ENCODE data around the gene SPOCK1. TPM values are rescaled to one million over a fixed set of nuclear protein-coding genes. Genes with fewer than 3 reads are reported as not detected.

Gene SPOCK1
- total and polyA plus RNA-seq, 2 experiments from 2014 or later, result 8.2 to 10.5 TPM

DNA sequence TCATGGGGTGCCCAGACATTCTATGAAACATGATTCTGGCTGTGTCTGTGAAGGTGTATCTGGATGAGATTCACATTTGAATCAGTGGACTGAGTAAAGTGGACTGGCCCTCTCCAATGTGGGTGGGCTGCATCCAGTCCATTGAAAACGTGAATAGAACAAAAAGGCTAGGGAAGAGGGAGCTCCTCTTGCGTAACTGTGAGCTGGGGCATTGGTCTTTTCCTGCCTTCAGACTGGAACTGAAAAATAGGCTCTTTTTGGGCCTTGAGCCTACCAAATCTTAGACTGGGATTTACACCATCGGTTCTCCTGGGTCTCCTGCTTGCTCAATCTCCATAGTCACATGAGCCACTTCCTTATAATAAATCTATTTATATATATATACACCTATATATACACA, 170.1 kb downstream of the SPOCK1 start:
- Mint-ChIP-seq H3K9me3 (no peaks in the 10 kb centered on the region), H3K4me3 (no peak overlapping the region), H3K27me3 (ENCODE audit: insufficient read depth, low read depth, poor library complexity) (peaks cover 3% of the 10 kb centered on the region), H3K36me3 (ENCODE audit: low read depth) (no peaks in the 10 kb centered on the region), H3K4me1 (peaks cover 23% of the 10 kb centered on the region), H3K27ac (no peak overlapping the region)
- H3K4me3 ChIP-seq, result no peak overlapping the region
- no peaks in the 10 kb centered on the region for H3K27me3 ChIP-seq (ENCODE audit: insufficient read depth)
- H4K20me1 ChIP-seq (replicated peaks; ENCODE audit: insufficient read depth), result no peaks in the 10 kb centered on the region
- DNase-seq (ENCODE audit: low spot score) (no peak), ATAC-seq (no peak)
- peaks cover 8% of the 10 kb centered on the region; the same call in 1 of the 2 replicates for H3K4me1 ChIP-seq (ENCODE audit: insufficient read depth)
- TF ChIP-seq NANOG (IDR thresholded peaks at IDR 0.05; ENCODE audit: borderline replicate concordance), result no peak
- TF ChIP-seq STAT1 (IDR thresholded peaks at IDR 0.05; ENCODE audit: unreplicated experiment), result no peak
- TF ChIP-seq ZNF114 (CRISPR knock-in tag; IDR thresholded peaks at IDR 0.05), result no peak
- H3K79me2 ChIP-seq (replicated peaks; ENCODE audit: insufficient read depth), result no peaks in the 10 kb centered on the region
- H3K36me3 ChIP-seq (ENCODE audit: insufficient read depth), result no peaks in the 10 kb centered on the region
- H3F3A ChIP-seq (replicated peaks; ENCODE audit: low read depth), result no peaks in the 10 kb centered on the region
- no peak overlapping the region for H3K27ac ChIP-seq (ENCODE audit: low read depth)
- H3K4me2 ChIP-seq, result no peak overlapping the region
- H2AFZ ChIP-seq, result no peak overlapping the region
- no peaks in the 10 kb centered on the region for H3K9me2 ChIP-seq (ENCODE audit: insufficient read depth)

DNA sequence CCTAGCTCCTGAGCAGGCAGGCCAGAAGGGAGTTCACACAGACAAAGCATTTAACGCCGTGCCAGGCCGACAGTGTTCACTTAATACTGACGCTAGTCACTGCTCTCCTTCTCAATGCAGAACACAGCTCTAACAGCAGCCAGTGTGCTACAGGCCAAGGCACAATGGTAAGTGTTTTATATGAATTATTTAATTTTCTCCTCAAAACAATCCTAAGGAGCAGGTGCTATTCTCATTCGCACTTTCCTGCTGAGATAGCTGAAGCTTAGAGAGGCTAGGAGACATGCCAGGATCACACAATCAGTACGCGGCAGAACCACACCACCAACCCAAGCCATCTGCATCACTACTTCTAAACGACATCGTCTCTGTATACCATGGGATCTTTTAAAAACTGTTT, 170.7 kb downstream of the SPOCK1 start:
- Mint-ChIP-seq H3K27ac (no peak overlapping the region), H3K4me3 (no peak overlapping the region), H3K9me3 (no peaks in the 10 kb centered on the region), H3K36me3 (ENCODE audit: low read depth) (no peaks in the 10 kb centered on the region), H3K27me3 (ENCODE audit: insufficient read depth, low read depth, poor library complexity) (peaks cover 3% of the 10 kb centered on the region), H3K4me1 (peaks cover 23% of the 10 kb centered on the region)
- H3K27me3 ChIP-seq (ENCODE audit: insufficient read depth), result no peaks in the 10 kb centered on the region
- H3K36me3 ChIP-seq (ENCODE audit: insufficient read depth), result no peaks in the 10 kb centered on the region
- no peak overlapping the region for H3K4me3 ChIP-seq
- H2AFZ ChIP-seq, result no peak overlapping the region
- DNase-seq (ENCODE audit: low spot score), result no peak
- H3K79me2 ChIP-seq (replicated peaks; ENCODE audit: insufficient read depth), result no peaks in the 10 kb centered on the region
- no peak overlapping the region for H3K27ac ChIP-seq (ENCODE audit: low read depth)
- peaks cover 8% of the 10 kb centered on the region; the same call in 1 of the 2 replicates for H3K4me1 ChIP-seq (ENCODE audit: insufficient read depth)
- peak; percentile 82 for ATAC-seq
- no peaks in the 10 kb centered on the region for H4K20me1 ChIP-seq (replicated peaks; ENCODE audit: insufficient read depth)
- H3K9me2 ChIP-seq (ENCODE audit: insufficient read depth), result no peaks in the 10 kb centered on the region
- H3F3A ChIP-seq (replicated peaks; ENCODE audit: low read depth), result no peaks in the 10 kb centered on the region
- TF ChIP-seq POLR2AphosphoS5 (IDR thresholded peaks at IDR 0.05; ENCODE audit: low read depth) (no peak), NANOG (IDR thresholded peaks at IDR 0.05; ENCODE audit: borderline replicate concordance) (no peak), CREB1 (CRISPR knock-in tag; IDR thresholded peaks at IDR 0.05; ENCODE audit: low read depth) (no peak), EZH2 (IDR thresholded peaks at IDR 0.05; ENCODE audit: low read depth, unreplicated experiment) (no peak), ZNF114 (CRISPR knock-in tag; IDR thresholded peaks at IDR 0.05) (no peak), EZH2phosphoT487 (IDR thresholded peaks at IDR 0.05; ENCODE audit: unreplicated experiment) (no peak)
- TF ChIP-seq, protein P1, sequence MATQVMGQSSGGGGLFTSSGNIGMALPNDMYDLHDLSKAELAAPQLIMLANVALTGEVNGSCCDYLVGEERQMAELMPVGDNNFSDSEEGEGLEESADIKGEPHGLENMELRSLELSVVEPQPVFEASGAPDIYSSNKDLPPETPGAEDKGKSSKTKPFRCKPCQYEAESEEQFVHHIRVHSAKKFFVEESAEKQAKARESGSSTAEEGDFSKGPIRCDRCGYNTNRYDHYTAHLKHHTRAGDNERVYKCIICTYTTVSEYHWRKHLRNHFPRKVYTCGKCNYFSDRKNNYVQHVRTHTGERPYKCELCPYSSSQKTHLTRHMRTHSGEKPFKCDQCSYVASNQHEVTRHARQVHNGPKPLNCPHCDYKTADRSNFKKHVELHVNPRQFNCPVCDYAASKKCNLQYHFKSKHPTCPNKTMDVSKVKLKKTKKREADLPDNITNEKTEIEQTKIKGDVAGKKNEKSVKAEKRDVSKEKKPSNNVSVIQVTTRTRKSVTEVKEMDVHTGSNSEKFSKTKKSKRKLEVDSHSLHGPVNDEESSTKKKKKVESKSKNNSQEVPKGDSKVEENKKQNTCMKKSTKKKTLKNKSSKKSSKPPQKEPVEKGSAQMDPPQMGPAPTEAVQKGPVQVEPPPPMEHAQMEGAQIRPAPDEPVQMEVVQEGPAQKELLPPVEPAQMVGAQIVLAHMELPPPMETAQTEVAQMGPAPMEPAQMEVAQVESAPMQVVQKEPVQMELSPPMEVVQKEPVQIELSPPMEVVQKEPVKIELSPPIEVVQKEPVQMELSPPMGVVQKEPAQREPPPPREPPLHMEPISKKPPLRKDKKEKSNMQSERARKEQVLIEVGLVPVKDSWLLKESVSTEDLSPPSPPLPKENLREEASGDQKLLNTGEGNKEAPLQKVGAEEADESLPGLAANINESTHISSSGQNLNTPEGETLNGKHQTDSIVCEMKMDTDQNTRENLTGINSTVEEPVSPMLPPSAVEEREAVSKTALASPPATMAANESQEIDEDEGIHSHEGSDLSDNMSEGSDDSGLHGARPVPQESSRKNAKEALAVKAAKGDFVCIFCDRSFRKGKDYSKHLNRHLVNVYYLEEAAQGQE (IDR thresholded peaks at IDR 0.05; ENCODE audit: unreplicated experiment), result no peak
- TF ChIP-seq, protein P2, sequence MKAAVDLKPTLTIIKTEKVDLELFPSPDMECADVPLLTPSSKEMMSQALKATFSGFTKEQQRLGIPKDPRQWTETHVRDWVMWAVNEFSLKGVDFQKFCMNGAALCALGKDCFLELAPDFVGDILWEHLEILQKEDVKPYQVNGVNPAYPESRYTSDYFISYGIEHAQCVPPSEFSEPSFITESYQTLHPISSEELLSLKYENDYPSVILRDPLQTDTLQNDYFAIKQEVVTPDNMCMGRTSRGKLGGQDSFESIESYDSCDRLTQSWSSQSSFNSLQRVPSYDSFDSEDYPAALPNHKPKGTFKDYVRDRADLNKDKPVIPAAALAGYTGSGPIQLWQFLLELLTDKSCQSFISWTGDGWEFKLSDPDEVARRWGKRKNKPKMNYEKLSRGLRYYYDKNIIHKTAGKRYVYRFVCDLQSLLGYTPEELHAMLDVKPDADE (IDR thresholded peaks at IDR 0.05), result no peak
- H3K4me2 ChIP-seq, result no peak overlapping the region

All from GM23338 (cell line).